Colonic mucosa (tissue), 4 donors: ENCODE results near the gene STARD10. TPM values are rescaled to one million over a fixed set of nuclear protein-coding genes. Genes with fewer than 3 reads are reported as not detected.

ENCODE experiments used
- DNase-seq: peaks from one replicate; pipeline ENCODE4 v3.0.0-alpha.2; 2020
- H3K27ac ChIP-seq: fragments of 200-600 bp; one replicate; pipeline ENCODE4 v1.8.0; 2021
- H3K27me3 ChIP-seq: fragments of 200-600 bp; one replicate; pipeline ENCODE4 v1.8.0; 2021
- H3K36me3 ChIP-seq: fragments of 200-600 bp; one replicate; pipeline ENCODE4 v1.8.0; 2021
- H3K4me1 ChIP-seq: fragments of 200-600 bp; one replicate; pipeline ENCODE4 v1.8.0; 2021; ENCODE audit warnings: mild to moderate bottlenecking
- H3K4me3 ChIP-seq: fragments of 200-600 bp; one replicate; pipeline ENCODE4 v1.8.0; 2021
- H3K9ac ChIP-seq, 2 donors: one replicate each; pipeline ENCODE4 v1.7.0; 2013; ENCODE audit warnings: control low read depth in 2 of 2, low read depth in 2 of 2, low read length in 2 of 2
- H3K9me3 ChIP-seq: fragments of 200-600 bp; one replicate; pipeline ENCODE4 v1.8.0; 2021
- CTCF ChIP-seq: fragments of 200-600 bp; IDR thresholded peaks from one replicate; pipeline ENCODE4 v1.8.0; 2022; ENCODE audit warnings: antibody characterized with exemption, mild to moderate bottlenecking
- intact Hi-C: fragments of 100-400 bp; cut with DNase I; formaldehyde crosslinking; loops from one replicate; pipeline ENCODE4 v1.14.1; 2022
- microRNA-seq: library from miRNA; unstranded; fragments of <30 nt; microRNA quantifications from one replicate; pipeline ENCODE4, GENCODE V29; 2019
- total RNA-seq, 2 donors: library from RNA; stranded (reverse); fragmentation: NEBNext Ultra II Directional in 1 of 2; extraction: Animal tissue kit (Norgen Biotek cat#: 25700) in 1 of 2; gene quantifications; one replicate each; pipeline ENCODE4 v1.2.1, GENCODE V29; 2021
- donor health status: healthy.
- donor health status: DM: no; HTN: no; CAD: no.
- donor health status: DM: no; HTN: no; CAD: no.

Gene STARD10
- total RNA-seq, 2 donors from 2014 or later = 519 to 905 TPM

GRCh38 chr11:72704783-72705265, 89.0 kb downstream of the STARD10 start:
- DNase-seq = no peak
- H3K36me3 ChIP-seq = peaks cover 19% of the 10 kb centered on the region
- no peak for TF ChIP-seq CTCF
- H3K9ac ChIP-seq = no peak overlapping the region
- H3K4me3 ChIP-seq = no peak overlapping the region
- H3K27ac ChIP-seq = no peak overlapping the region
- H3K9me3 ChIP-seq = no peaks in the 10 kb centered on the region
- no peaks in the 10 kb centered on the region for H3K27me3 ChIP-seq
- intact Hi-C loops = no loop called here
- H3K4me1 ChIP-seq = no peaks in the 10 kb centered on the region

Small RNA genes within 50 kb of the gene (microRNA-seq; reads per million reads assigned to microRNA genes)
- not detected for gene MIR4692

Other genes with a start within 250 kb of the STARD10 start
- gene PDE2A, start 119.6 kb downstream of the STARD10 start, total RNA-seq = 1 to 10 TPM; 5.6 to 8.9 TPM
- gene ARAP1, start 41.6 kb downstream of the STARD10 start, total RNA-seq = 10 to 100 TPM; 70.4 to 89.8 TPM
- gene ATG16L2, start 20.4 kb upstream of the STARD10 start, total RNA-seq = 10 to 100 TPM; 43.5 to 51.3 TPM